Suprapubic skin (tissue), 4 donors: ENCODE data around the gene NFIC. TPM values are rescaled to one million over a fixed set of nuclear protein-coding genes. Genes with fewer than 3 reads are reported as not detected.
A peak's percentile ranks its signal among the peaks of the same experiment; 100 is the strongest.

Experiments
- DNase-seq, 2 donors: peaks; one replicate each; pipeline ENCODE4 v3.0.0-alpha.2; 2019; ENCODE audit warnings: low spot score in 2 of 2
- H3K27ac ChIP-seq: fragments of 200-600 bp; sonication (generic); one replicate; pipeline ENCODE4 v1.5.1; 2019
- H3K27me3 ChIP-seq: fragments of 200-600 bp; sonication (generic); one replicate; pipeline ENCODE4 v1.5.1; 2019
- H3K36me3 ChIP-seq: fragments of 200-600 bp; sonication (generic); one replicate; pipeline ENCODE4 v1.5.1; 2019
- H3K4me1 ChIP-seq: fragments of 200-600 bp; sonication (generic); one replicate; pipeline ENCODE4 v1.5.1; 2019
- H3K4me3 ChIP-seq: fragments of 200-600 bp; sonication (generic); one replicate; pipeline ENCODE4 v1.5.1; 2019; ENCODE audit warnings: mild to moderate bottlenecking
- H3K9me3 ChIP-seq: fragments of 200-600 bp; sonication (generic); one replicate; pipeline ENCODE4 v1.5.1; 2019
- EP300 ChIP-seq: sonication (generic); formaldehyde crosslinking; IDR thresholded peaks from one replicate; pipeline ENCODE4 v1.6.1; 2017; ENCODE audit warnings: antibody characterized with exemption
- POLR2A ChIP-seq, 2 donors: fragments of 450-650 bp; IDR thresholded peaks; one replicate each; pipeline ENCODE4 v1.6.1; 2017; ENCODE audit warnings: antibody characterized with exemption in 2 of 2, mild to moderate bottlenecking in 2 of 2, moderate library complexity in 2 of 2
- POLR2AphosphoS5 ChIP-seq, 3 donors: sonication (generic); formaldehyde crosslinking; IDR thresholded peaks; one replicate each; pipeline ENCODE4 v1.6.1; 2017; ENCODE audit warnings: antibody characterized with exemption in 3 of 3
- WGBS: methylation state at CpG from one replicate; pipeline ENCODE4 v1.1.5; 2018; 5-methylcytosine and 5-hydroxymethylcytosine counted together
- total RNA-seq, 4 donors: library from RNA; depleted of rRNA; stranded (reverse); fragments of >200 nt; gene quantifications; one replicate each; pipeline ENCODE4 v1.1.0, GENCODE V29; 2016
- TF ChIP-seq, protein P1 (sequence below), 2 donors: fragments of 200-600 bp in 1 of 2; fragments of 450-650 bp in 1 of 2; sonication (generic) in 1 of 2; IDR thresholded peaks; one replicate each; pipeline ENCODE4 v1.5.1; 2016 to 2019; ENCODE audit warnings: antibody characterized with exemption in 2 of 2, mild to moderate bottlenecking in 1 of 2, moderate library complexity in 1 of 2

NFIC gene
- total RNA-seq, 4 donors from 2014 or later = 135 to 234 (median 194) TPM

DNA sequence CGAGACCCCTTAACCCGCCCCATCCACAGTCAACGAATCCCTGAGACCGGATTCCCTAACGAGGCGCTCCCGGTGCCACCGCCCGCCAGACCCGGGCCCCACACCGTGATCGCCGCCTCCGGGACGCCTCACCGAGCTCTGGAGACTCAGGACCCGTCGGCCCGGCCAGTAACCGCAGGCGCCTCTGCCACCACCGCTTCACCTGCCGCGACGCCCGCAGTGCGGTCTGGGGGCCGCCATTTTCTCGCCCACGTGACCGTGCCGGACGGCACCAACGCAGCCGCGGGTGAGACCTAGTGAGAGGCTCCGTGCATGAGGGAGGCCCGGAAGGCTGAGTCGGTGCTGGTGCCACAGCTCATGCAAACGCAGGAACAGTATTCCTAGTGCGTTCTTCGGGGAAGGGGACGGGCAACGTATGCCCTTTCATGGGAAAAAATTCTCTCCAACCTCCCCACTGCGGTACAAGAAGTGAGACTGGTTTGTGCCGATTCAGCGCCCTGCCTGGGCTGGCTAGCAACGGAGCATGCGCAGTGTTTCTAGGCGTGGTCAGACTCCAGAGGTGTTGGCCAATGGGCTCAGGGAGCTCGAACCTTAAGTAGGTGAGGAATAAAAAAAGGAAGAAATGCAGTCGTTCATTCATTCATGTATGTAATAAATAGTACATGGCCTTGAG, 134.2 kb downstream of the NFIC start, which contains the start of gene DOHH:
DOHH (minus strand) TSS at position 246 of the 673 bp plus-strand sequence. CDS start 3,860 bp downstream, outside the sequence.
- Histone ChIP-seq H3K4me3 (peak within 1 kb of the TSS; percentile 75), H3K27me3 (no peaks in the 10 kb centered on the region), H3K9me3 (no peaks in the 10 kb centered on the region), H3K36me3 (peaks cover 12% of the 10 kb centered on the region), H3K27ac (peak within 1 kb of the TSS; percentile 90), H3K4me1 (peaks cover 25% of the 10 kb centered on the region)
- peak; percentile 96 for DNase-seq
- under 1% methylated on average over 34 of the region's 52 CpGs for WGBS
- TF ChIP-seq EP300 (peak; percentile 26), POLR2AphosphoS5 (IDR thresholded peaks at IDR 0.05) (peak; percentile 7 to 97 (median 97)), POLR2A (IDR thresholded peaks at IDR 0.05) (peak in 1 of 2 donors; percentile 18)
- TF ChIP-seq, protein P1, sequence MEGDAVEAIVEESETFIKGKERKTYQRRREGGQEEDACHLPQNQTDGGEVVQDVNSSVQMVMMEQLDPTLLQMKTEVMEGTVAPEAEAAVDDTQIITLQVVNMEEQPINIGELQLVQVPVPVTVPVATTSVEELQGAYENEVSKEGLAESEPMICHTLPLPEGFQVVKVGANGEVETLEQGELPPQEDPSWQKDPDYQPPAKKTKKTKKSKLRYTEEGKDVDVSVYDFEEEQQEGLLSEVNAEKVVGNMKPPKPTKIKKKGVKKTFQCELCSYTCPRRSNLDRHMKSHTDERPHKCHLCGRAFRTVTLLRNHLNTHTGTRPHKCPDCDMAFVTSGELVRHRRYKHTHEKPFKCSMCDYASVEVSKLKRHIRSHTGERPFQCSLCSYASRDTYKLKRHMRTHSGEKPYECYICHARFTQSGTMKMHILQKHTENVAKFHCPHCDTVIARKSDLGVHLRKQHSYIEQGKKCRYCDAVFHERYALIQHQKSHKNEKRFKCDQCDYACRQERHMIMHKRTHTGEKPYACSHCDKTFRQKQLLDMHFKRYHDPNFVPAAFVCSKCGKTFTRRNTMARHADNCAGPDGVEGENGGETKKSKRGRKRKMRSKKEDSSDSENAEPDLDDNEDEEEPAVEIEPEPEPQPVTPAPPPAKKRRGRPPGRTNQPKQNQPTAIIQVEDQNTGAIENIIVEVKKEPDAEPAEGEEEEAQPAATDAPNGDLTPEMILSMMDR (IDR thresholded peaks at IDR 0.05) = no peak

DNA sequence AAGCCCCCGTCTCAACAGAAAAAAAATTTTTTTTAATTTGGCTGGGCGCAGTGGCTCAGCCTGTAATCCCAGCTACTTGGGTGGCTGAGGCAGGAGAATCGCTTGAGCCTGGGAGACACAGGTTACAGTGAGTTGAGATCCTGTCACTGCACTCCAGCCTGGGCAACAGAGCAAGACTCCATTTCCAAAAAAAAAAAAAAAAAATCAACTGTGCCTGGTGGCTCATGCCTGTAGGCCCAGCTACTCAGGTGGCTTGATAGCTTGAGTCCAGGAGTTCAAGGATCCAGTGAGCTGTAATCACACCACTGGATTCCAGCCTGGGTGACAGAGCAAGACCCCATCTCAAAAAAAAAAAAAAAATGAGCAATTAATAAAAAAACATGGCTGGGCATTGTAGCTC, 135.4 kb downstream of the NFIC start:
- no peak overlapping the region for H3K4me3 ChIP-seq
- peaks cover under 1% of the 10 kb centered on the region for H3K36me3 ChIP-seq
- no peak overlapping the region for H3K27ac ChIP-seq
- TF ChIP-seq, protein P1 (IDR thresholded peaks at IDR 0.05) = no peak
- TF ChIP-seq POLR2A (IDR thresholded peaks at IDR 0.05) (no peak), POLR2AphosphoS5 (IDR thresholded peaks at IDR 0.05) (no peak), EP300 (no peak)
- H3K4me1 ChIP-seq = peaks cover 28% of the 10 kb centered on the region
- 83% methylated on average over 3 of the region's 3 CpGs for WGBS
- no peaks in the 10 kb centered on the region for H3K9me3 ChIP-seq
- DNase-seq = no peak
- H3K27me3 ChIP-seq = no peaks in the 10 kb centered on the region

DNA sequence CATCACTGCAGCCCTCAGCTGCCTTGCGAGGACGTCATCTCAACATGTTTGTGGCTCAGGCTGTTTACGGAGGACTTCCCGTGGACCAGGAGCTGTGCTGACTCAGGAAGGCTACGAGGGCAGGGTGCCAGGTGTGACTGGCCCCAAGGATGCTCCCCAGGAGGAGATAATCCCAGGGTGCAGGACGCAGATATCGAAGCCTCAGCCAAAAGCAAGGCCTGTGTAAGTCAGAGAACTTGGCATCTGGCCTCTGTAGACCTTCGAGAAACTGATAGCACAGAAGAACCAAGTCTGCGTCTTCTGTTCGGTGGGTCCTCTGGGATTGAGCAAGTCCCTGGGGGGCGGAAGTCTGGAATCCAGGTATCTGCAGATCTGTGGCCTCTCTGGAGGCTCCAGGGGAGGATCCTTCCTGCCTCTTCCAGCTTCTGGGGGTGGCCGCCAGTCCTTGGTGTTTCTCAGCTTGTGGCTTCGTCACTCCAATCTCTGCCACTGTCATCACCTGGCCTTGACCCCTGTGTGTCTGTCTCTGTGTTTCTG, 136.7 kb downstream of the NFIC start:
- TF ChIP-seq POLR2AphosphoS5 (IDR thresholded peaks at IDR 0.05) = no peak
- TF ChIP-seq, protein P1 (IDR thresholded peaks at IDR 0.05) = no peak
- TF ChIP-seq POLR2A (IDR thresholded peaks at IDR 0.05) = no peak
- TF ChIP-seq EP300 = no peak
- no peaks in the 10 kb centered on the region for H3K9me3 ChIP-seq
- DNase-seq = no peak
- H3K4me3 ChIP-seq = no peak overlapping the region
- no peaks in the 10 kb centered on the region for H3K36me3 ChIP-seq
- no peak overlapping the region for H3K27ac ChIP-seq
- WGBS = 94% methylated on average over 12 of the region's 13 CpGs
- no peaks in the 10 kb centered on the region for H3K27me3 ChIP-seq
- H3K4me1 ChIP-seq = peaks cover 34% of the 10 kb centered on the region

DNA sequence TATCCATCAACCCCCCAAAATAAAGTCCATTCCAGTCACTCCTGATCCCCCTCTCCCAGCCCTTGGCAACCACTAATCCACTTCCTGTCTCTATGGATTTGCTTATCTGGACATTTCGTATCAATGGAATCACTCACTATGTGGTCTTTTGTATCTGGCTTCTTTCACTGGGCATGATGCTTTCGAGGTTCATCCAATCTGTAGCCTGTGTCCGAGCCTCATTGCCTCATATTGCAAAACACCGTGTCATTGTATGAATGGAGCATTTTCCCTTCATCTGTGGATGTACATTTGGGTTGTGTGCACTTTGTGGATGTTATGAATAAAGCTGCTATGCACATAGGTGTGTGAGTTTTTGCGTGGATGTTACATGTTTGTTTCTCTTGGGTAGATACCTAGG, 138.4 kb downstream of the NFIC start:
- Histone ChIP-seq H3K4me3 (no peak overlapping the region), H3K9me3 (no peaks in the 10 kb centered on the region), H3K27ac (peak overlapping the region; percentile 91), H3K36me3 (peaks cover 11% of the 10 kb centered on the region), H3K27me3 (no peaks in the 10 kb centered on the region), H3K4me1 (peaks cover 36% of the 10 kb centered on the region)
- TF ChIP-seq POLR2AphosphoS5 (IDR thresholded peaks at IDR 0.05) (no peak), POLR2A (IDR thresholded peaks at IDR 0.05) (no peak), EP300 (no peak)
- TF ChIP-seq, protein P1 (IDR thresholded peaks at IDR 0.05) = no peak
- 77% methylated on average over 5 of the region's 5 CpGs for WGBS
- DNase-seq = no peak

DNA sequence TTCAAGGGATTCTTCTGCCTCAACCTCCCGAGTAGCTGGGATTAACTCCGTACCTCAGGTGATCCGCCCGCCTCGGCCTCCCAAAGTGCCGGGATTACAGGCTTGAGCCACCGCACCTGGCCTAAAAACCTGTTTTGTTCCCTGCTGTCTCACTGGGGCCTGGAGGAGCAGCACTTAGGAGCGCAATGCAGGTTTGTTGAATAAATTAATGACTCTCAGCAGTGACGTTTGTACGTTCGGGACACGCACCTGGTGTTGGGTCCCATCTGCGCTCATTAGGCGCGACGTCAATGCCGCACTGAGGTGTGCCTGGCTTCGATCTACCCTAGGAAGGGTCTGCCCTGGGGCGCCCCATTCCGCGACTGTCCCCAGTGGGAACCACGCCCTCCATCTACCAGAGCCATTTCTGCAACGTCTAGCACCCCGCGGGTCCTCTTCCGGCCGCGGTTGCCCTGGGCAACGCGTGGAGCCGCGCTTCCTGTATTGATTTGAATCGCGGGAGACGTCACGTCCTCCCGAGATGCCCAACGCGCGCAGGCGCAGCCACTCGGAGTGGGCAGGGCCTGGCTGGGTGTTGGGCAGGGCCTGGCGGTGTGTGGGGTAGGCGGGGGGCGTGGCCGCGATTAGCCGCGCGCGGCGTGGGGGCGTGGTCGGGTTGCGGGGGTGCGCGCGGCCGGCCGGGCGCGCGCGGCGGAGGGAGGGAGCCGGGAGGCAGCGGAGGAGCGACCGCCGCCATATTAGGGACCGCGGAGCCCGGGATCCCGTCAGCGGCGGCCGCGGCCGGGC, 139.4 kb downstream of the NFIC start, which contains the start of gene FZR1:
FZR1 (plus strand) TSS at position 714 of the 786 bp plus-strand sequence. CDS start 16,679 bp downstream, outside the sequence.
- H3K36me3 ChIP-seq = peaks cover 21% of the 10 kb centered on the region
- H3K4me1 ChIP-seq = peaks cover 35% of the 10 kb centered on the region
- H3K27me3 ChIP-seq = no peaks in the 10 kb centered on the region
- peak; percentile 51 to 58 for TF ChIP-seq POLR2A (IDR thresholded peaks at IDR 0.05)
- TF ChIP-seq, protein P1 (IDR thresholded peaks at IDR 0.05) = no peak
- TF ChIP-seq POLR2AphosphoS5 (IDR thresholded peaks at IDR 0.05) = peak in 2 of 3 donors; percentile 57 to 72
- H3K27ac ChIP-seq = peak within 1 kb of the TSS; percentile 91
- WGBS = 4% methylated on average over 7 of the region's 79 CpGs
- DNase-seq = peak; percentile 99 to 100
- H3K4me3 ChIP-seq = peak within 1 kb of the TSS; percentile 98
- H3K9me3 ChIP-seq = no peaks in the 10 kb centered on the region
